HEK293 (cell line): ENCODE measurements around the gene TRIML2.

Experiments used
- CTCF ChIP-seq: fragments of 450-650 bp; formaldehyde crosslinking; IDR thresholded peaks from 2 replicates; pipeline ENCODE4 v1.5.1; 2016; ENCODE audit warnings: missing biosample characterization, missing genetic modification characterization
- GLIS1 ChIP-seq: fragments of 450-650 bp; formaldehyde crosslinking; IDR thresholded peaks from 2 replicates; pipeline ENCODE4 v1.5.1; 2016; ENCODE audit warnings: missing biosample characterization, missing genetic modification characterization
- SCRT1 ChIP-seq: fragments of 450-650 bp; formaldehyde crosslinking; IDR thresholded peaks from 2 replicates; pipeline ENCODE4 v1.5.1; 2016; ENCODE audit warnings: missing biosample characterization, missing genetic modification characterization, borderline replicate concordance
- ZBTB21 ChIP-seq: fragments of 450-650 bp; formaldehyde crosslinking; IDR thresholded peaks from 2 replicates; pipeline ENCODE4 v1.5.1; 2017; ENCODE audit warnings: missing biosample characterization, missing genetic modification characterization
- ZNF121 ChIP-seq: fragments of 450-650 bp; formaldehyde crosslinking; IDR thresholded peaks from 2 replicates; pipeline ENCODE4 v1.5.1; 2016; ENCODE audit warnings: missing biosample characterization, missing genetic modification characterization
- ZNF549 ChIP-seq: fragments of 450-650 bp; IDR thresholded peaks from 2 replicates; pipeline ENCODE4 v1.5.1; 2018; ENCODE audit warnings: missing biosample characterization, missing genetic modification characterization, mild to moderate bottlenecking, inconsistent platforms, moderate library complexity
- ZNF670 ChIP-seq: fragments of 450-650 bp; formaldehyde crosslinking; IDR thresholded peaks from 2 replicates; pipeline ENCODE4 v1.5.1; 2016; ENCODE audit warnings: missing biosample characterization, missing genetic modification characterization, low read depth

DNA sequence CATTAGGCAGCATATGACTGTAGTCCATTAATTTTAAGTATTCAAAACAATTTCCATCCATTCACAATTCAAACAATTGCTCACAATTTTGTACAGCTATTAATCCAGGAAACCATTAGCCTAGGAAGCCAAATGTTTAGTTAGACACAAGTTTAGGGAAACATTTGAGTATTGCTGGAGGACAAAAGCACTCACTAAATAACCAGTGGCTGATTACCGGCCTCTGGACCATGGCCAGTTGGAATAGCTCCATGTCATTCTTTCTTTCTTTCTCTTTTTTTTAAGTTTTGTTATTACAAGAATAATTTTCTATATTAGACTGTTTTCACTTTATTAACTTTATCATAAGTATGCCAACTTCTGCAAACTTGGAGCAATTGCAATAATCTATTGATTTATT, 31.3 kb downstream of the TRIML2 start:
- TF ChIP-seq ZNF670 (tag by site-specific recombination) (no peak), ZNF549 (tag by site-specific recombination) (no peak), ZNF121 (tag by site-specific recombination) (no peak), CTCF (tag by site-specific recombination) (no peak), SCRT1 (no peak), GLIS1 (tag by site-specific recombination) (no peak), ZBTB21 (no peak)
